Glomerular endothelial cell (primary cell): Measurements from ENCODE around the gene TES. TPM values are rescaled to one million over a fixed set of nuclear protein-coding genes. Genes with fewer than 3 reads are reported as not detected.

ENCODE experiments used
- DNase-seq: peaks from one replicate; pipeline ENCODE4 v3.0.0-alpha.2; 2011; ENCODE audit warnings: low read depth, low spot score; ENCODE audit errors: extremely low read depth
- total RNA-seq: library from RNA; depleted of rRNA; stranded (reverse); fragments of >200 nt; gene quantifications from 2 replicates; pipeline ENCODE4 v1.2.3, GENCODE V29; 2015

The TES gene
- total RNA-seq, 1 donor from 2014 or later, result 73.9 TPM

GRCh38 chr7:116219288-116219687 is 8.9 kb downstream of the TES start:
- no peak for DNase-seq

DNA sequence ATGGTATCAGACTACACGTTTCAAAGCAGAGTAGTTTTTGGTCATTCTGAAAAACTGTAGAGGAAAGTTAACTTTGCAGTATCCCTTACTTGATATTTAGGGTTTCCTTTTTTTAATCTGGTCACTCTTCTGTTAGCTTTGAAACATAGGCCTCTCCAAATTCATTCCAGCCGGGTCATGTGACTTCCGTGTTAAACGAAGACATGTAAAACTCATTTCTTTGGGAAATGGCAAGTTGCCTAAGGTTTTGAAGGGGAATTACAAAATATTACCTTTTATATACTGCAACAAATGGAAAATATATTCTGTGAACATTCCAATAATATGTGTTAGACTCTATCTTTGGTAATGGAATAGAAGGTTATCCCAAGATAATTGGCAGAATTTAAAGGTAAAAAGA is 9.5 kb downstream of the TES start:
- no peak for DNase-seq

- no peak for DNase-seq
These were observed 12.2 kb downstream of the TES start for GRCh38 chr7:116222501-116222900.

DNA sequence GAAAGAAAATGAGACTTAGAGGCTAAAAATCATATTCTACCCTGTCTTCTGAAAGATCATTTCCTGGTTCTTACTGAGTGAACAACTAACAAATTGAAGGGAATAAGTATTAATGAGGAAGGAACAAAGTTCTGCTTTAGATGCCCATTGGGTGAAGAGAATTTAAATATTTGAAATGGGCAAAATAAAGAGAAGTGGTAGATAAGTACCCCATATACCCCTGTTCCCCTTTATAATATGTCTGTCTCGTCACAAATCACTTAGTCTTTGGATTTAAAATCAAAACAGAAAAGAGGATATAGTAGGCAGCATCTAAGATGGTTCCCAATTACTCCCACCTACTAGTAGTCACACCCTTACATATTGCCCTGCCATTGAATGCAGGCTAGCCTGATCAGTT is 13.2 kb downstream of the TES start:
- no peak for DNase-seq

GRCh38 chr7:116224492-116225098 is 14.3 kb downstream of the TES start:
- DNase-seq, result no peak

DNA sequence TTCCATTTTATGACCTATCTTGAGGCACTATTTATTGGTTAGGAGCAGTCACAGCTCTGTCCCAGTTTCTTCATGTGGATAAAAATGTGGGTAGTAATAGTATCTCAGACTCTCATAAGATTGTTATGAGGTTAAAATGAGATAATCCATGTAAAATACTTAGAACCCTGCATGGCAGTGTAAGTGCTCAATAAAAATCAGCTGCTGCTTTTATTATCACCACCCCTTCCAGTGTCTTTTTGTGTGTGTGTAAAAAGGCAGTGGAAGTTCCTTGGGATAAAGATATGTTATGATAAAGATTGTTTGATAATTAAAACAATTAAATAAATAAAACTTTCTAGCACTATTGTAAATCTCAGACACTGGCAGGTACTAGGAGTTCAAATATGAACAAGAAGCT is 15.5 kb downstream of the TES start:
- no peak for DNase-seq

DNA sequence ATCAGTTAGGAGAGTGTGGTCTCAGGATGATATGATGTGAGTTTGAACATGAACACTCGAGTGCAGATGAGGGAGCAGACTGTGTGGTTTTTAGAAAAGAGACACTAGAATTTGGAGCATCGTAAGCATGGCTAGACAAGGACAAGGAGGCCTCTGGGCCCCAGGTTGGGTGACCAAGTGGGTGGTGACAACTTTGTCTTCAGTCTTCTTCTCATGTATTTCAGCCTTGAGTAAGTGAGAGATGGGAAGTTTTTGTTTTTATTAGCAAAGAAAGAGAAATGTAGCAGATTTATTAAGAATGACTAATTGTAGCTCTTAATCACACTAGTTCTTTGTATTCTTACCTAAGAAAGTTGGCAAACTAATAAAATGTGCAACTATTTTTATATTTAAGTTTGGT is 16.3 kb downstream of the TES start:
- no peak for DNase-seq

DNA sequence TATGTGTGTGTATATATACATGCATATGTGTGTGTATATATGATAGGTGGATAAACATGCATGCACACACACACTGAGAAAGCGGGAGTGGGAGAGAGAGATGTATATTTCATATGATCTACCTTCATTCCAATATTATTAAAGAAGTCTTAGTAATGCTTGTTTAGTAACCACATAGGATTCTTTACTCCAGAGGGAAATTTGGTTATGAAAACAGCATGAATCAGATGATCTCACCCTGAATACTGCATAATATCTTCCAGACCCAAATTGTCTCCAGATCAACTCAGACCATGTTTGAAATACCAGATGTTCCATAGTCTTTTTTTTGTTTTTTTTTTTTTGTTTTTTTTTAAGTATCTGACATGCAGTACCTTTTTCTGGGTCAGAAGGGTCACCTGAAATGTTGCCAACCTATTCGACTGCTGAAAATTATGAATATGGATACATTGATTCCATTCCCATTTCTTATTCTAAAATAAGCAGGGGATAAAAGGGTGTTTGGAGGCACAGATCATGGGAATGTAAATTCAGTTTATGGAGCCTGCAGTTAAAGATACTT is 17.4 kb downstream of the TES start:
- DNase-seq, result no peak

- DNase-seq, result no peak
These were observed 17.9 kb downstream of the TES start for GRCh38 chr7:116228241-116228640.

- no peak for DNase-seq
These were observed 19.0 kb downstream of the TES start for GRCh38 chr7:116229366-116229765.

- DNase-seq, result no peak
These were observed 20.1 kb downstream of the TES start for GRCh38 chr7:116230191-116231005.

GRCh38 chr7:116231543-116231942 is 21.2 kb downstream of the TES start:
- no peak for DNase-seq

DNA sequence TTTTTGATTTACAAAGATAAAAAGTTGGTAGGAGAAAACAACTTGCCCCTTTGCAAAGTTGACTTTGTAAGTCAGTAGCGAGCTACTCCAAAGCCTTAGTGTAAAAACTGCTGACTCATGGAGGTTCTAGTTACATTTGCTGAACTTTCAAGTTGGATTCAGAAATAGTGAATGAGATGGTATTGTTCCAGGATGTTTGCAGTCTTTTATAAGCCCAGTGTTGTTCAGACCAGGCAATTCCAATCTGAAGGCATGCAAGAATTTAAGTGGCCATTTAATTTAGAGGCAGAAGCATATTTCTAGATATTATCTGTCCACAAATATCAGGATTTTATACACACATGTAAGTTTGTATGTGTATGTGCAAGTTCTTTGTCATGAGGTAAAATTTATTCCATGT is 21.6 kb downstream of the TES start:
- DNase-seq, result no peak

GRCh38 chr7:116232350-116232749 is 22.0 kb downstream of the TES start:
- no peak for DNase-seq

DNA sequence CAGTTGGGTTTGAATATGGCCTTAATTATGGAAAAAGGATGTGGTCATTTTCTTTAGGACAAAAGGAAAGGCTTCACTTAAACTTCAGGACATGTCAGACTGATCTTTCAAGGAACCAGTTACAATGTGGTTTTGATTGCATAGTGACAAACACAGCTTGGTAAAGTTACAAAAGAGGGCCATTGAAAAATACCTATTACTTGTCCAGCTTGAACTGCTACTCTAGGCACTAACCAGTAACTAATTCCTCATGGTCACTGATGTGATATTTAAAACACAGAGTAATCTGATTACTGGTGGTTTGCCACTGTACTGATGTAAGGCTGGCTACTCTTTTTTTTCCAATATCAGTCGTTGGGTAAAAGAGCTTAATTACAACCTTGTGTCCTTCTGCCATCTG is 22.6 kb downstream of the TES start:
- DNase-seq, result no peak

GRCh38 chr7:116234517-116235200 is 24.3 kb downstream of the TES start:
- no peak for DNase-seq

- no peak for DNase-seq
These were observed 25.0 kb downstream of the TES start for GRCh38 chr7:116235380-116235779.

GRCh38 chr7:116236020-116236630 is 25.8 kb downstream of the TES start:
- DNase-seq, result no peak

- DNase-seq, result no peak
These were observed 28.7 kb downstream of the TES start for GRCh38 chr7:116239020-116239419.

DNA sequence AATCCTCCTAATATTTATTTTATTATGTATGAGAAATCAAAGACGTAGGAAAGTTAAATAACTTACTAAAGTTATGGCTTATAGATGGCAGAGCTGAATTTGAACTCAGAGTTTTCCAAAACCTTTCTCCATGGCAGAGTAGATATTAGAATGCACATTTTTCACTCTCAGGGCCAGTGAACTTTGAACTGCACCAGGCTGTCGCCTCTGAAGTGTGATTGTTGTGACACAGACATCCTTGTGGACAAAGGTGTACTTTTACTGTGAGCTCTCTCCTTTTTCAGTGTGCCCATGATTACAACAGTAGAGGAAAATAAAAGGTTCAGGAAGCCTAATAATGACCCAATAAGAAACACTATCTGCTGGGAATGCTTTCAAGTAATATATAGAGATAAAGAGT is 29.1 kb downstream of the TES start:
- DNase-seq, result no peak

GRCh38 chr7:116240024-116240668 is 29.8 kb downstream of the TES start:
- DNase-seq, result no peak
